CD1c-positive myeloid dendritic cell (primary cell): ENCODE results near the gene PRKCE.
A peak's percentile ranks its signal among the peaks of the same experiment; 100 is the strongest.

Source experiments
- DNase-seq: peaks from one replicate; pipeline ENCODE4 v3.0.0-alpha.2; 2016; ENCODE audit errors: extremely low spot score

PRKCE gene

DNA sequence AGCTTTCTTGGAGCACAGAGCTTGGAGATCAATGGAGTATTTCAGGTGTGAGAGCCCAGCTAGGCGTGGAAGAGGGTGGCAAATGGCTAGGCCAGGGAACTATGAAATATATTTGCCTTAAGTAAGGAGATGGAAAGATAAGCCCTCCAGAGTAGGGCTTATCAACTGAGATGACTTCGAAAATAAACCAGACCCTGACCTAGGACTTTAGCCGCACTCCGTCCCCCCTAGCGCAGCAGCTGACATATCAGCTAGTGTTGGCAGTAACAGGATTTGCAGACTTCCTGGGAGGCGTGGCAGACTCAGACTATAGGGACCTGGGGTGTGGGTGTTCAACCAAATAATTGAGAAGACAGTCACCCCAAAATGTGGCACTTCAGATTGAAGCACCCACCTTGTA, 518.0 kb downstream of the PRKCE start:
- DNase-seq = no peak

DNA sequence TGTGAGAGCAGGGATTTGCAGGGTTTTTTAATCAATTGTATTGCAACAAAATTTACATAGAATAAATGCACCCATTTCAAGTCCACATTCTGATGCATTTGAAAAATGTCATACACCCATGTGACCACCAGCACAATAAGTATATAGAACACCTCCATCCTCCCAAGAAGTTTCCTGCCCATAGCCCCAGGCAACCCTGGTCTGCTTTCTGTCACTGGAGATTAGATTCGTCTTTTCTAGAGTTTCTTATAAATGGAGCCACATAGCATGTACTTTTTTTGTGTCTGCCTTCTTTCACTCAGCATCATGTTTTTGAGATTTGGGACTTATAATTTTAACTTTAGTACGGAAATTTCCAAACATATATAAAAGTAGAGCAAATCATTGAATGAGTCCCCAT, 518.6 kb downstream of the PRKCE start:
- DNase-seq = no peak

DNA sequence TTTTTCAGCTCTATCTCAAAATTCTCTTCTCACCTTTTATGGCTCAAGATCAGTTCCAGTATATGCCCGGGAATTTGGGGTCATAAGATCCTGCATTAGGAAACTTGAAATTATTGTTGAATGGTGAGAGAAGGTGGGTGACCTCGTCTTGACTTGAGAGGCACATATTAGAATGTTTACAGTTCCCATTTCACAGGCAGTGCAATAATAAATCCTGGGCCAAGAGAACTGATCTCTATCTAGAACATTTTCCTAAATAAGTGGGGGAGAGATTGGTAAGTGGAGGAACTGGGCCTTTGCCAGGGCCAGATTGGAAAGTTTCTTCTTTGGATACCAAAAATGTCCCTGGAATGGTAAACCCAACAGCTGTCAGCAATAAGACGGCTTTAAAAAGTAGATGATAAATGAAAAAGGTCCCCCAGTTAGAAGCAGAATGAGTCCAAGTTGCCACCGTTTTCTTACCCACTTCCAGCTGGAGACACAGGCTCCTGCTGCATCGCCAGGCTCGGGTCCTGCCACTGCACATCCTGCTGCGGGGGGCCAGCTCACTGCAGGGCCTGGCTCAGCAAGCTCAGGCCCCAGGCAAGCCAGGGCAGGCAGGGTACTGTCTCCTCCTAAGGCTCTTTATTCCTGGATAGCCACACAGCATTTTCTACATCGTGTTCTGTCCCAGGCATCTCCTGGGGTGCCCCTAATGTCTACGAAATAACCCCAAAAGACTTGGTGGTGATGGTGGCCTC, 519.3 kb downstream of the PRKCE start:
- DNase-seq = no peak

DNA sequence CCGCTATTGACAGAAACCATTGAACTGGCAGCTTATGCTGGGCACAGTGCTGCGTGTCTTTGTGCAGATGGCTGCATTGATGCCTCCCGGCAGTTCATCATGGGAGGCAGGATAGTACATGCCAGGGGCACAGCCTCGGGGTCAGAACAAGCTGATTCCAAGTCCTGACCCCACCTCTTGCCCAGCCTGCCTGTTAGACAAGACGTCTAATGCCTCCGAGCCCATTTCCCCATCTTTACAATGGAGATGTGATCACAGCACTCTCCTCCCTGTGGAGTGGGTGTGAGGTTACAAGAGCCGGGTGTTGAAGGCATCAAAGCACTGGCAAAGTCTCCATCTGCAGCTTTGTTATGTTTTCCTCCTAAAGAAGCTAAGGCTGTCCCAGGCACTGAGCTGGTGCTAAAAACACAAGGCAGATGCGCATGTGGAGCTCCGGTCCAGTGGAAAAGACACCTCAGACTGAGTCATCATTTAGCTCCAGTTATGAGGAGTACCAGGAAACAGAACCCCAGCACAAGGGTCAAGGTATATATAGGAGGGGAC, 520.0 kb downstream of the PRKCE start:
- DNase-seq = no peak

DNA sequence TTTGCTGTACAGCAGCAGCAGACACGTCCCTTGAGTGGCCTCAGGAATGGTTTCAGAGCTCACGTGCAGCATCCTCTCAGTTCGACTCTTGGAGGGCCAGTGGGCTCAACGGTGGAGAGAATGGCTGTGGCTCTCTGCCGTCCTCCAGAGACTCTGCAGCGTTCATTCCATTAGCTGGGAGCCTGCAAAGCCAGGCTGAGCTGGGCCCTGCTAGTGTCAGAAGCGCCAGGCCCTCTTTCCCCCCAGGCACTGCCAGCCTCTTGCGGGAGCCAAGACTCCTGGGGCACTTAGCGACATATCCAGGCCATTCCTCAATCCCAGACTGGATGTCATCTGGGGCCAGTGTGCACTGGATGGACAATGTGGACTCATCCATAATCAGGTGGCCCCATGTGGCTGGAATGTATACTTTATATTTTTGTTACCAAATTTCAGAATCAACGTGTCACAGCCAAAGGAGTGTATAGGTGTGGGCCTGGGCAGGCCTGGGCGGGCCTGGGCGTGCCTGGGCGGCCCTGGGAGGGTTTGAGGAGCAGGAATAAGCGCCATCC, 520.6 kb downstream of the PRKCE start:
- no peak for DNase-seq

DNA sequence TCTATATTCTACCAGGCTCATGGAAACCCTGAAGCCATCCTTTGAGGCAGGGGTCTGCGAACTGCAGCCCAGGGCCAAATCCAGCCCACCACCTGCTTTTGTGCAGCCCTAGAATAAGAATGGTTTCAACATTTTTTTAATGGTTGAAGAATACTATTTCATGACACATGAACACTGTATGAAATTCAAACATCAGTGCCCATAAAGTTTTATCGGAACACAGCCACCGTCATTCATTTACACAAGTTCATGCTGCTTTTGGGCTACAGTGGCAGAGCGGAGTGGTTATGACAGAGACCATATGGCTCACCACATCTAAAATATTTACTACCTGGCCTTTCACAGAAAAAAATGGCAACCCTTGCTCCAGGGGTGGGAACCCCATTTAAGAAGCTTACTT, 521.6 kb downstream of the PRKCE start:
- DNase-seq = no peak

DNA sequence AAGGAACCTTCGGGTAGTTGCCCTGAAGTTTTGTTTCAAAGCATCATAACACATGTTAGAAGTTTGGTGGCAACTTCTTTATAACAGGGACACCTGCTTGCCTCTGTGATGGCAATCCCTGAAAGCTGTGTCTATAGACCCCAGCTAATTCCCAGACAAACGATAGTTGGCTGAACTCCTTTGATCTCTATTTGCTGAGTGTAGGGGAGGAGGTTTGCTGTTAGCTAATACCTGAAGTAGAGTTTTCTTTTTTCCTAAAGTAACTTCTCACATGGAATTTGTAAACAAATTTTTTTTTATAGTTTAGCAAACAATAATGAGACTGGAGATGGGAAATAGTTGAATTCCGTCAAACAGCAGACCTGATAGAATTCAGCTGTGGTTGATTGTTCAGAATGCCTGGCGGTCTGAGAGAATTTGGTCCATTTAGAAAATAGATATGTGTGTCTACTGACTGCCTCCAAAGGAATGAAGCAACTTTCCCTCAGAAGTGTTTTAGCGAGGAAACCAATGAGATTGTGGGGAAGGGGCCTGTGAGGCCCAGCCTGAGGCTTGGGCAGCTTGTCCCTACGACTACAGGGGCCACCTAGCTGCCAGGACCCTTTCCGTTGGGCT, 522.3 kb downstream of the PRKCE start:
- no peak for DNase-seq

DNA sequence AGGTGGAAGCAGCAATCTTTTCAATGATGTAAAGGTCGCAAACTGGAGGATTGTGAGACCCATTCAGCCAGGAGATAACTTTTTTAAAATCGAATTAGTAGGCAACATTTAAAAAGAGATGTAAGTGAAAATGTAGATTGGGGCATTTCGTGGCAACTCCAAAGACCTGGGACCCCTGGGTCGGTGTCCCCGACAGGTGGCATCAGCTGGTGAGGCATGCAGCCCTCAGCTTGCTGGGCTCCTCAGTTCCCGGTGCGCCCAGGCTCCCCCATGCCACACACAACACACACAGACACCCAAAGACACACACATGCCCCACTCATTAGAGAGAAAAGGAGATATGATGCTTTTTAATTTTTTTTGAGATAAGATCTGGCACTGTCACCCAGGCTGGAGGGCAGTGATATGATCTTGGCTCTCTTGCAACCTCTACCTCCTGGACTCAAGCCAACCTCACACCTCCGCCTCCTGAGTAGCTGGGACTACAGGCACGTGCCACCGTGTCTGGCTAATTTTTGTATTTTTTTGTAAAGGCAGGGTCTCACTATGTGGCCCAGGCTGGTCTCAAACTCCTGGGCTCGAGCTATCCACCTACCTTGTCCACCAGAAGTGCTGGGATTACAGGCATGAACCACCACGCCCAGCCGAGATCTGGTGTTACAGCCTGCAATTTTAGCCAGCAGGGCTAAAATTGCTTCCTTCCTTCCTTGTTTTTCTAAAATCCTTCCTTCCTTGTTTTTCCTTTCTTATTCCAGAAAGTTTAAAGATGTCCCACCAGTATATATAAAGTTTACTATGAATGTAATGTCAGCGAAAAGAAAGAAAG, 523.1 kb downstream of the PRKCE start:
- no peak for DNase-seq

DNA sequence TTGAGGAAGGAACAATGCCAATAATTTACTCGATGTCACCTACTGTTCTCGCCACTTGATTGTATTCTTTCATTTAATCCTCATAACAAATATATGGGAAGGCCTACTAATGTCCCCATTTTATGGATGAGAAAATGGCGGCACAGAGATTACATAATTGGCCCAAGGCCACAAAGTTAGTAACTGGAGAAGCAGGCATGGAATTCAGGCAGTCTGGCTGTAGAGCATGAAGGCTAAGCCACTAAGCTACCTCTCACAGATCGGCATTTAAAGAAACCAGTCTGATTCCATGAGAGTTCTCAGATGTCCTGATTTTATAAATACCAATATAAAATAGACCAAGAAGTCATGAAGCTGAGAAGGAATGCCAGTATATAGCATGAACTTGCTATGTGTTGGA, 523.9 kb downstream of the PRKCE start:
- no peak for DNase-seq

DNA sequence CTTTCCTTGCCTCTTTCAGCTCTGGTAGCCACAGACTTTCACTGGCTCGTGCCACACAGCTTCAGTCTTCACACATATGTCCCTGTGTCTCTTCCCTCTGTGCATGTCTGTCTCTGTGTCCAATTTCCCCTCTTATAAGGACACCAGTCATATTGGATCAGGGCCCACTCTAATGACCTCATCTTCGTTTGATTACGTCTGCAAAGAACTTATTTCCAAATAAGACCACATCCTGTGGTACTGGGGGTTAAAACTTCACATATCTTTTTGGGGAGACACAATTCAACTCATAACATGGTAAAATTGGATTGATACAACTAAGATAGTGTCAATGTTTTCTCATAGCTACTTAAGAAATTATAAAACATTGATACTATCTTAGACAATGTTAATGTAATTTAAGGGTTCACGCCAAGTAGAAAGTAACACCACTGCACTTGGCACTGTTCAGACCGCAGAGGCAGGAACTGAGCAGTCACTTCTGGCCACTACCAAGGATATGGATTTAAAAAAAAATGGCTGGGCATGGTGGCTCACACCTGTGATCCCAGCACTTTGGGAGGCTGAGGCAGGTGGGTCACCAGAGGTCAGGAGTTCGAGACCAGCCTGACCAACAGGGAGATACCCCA, 526.1 kb downstream of the PRKCE start:
- no peak for DNase-seq

DNA sequence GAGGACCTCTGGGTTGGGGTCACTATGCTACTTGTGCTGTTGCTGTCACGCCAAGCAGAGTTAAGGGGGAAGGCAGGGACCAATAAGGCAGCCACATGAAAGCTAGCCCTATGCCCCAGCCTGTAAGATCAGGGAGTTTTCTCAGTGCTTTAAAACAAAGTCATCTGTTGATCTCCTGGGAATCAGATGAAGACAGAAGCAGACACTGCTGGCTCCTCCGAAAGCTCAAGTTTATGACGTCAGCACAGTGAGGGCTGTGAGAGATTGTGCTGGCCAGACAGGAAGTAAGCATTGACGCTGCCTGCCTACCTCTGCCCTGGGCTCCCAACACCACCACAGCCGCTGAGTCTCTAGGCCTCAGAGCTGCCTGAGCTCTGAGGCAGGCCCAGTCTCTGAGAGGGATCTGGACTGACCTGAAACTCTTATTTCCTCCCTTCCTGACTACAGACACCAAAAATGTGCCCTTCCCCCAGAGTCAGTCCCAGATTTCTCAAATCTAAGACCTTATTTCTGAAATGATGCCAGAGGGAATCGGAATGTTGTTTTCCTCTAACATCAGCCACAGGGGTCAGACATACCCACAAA, 527.7 kb downstream of the PRKCE start:
- peak; percentile 25 for DNase-seq

DNA sequence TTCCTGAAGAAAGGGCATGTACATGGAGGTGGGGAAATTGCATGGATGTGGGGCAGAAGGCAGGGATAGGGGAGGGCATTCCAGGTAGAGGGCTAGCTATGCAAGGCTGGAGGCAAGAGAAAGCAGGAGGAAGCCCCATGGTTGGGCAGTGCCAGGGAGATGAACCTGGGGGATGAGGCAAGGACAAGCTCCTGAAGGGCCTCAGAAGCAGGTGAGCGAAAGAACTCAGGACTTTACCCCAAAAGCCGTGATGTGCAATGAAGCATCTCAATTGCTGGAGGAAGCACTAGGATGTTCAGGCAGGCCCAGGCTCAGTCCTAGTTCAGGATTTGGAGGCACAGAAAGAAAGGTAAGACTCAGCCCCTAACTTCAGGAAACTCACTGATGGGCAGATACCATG, 528.7 kb downstream of the PRKCE start:
- DNase-seq = no peak

DNA sequence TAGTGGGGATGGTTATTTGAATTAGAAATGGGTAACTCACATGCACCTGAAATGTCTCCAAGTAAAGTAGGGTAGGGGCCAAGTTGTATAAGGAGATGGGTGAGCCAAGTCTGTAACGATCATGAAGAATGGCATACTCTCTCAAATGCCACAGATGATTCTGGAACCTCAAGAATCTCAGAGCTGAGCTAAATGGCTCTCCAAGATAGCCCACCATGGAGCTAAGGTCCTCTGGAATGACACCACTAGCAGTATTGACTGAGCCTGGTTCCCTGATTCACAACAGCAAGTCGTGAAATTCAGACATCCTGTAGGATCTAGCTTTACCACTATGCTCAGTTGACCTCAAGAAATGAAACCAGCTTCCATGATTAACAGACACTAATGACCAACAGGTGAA, 529.8 kb downstream of the PRKCE start:
- DNase-seq = no peak

DNA sequence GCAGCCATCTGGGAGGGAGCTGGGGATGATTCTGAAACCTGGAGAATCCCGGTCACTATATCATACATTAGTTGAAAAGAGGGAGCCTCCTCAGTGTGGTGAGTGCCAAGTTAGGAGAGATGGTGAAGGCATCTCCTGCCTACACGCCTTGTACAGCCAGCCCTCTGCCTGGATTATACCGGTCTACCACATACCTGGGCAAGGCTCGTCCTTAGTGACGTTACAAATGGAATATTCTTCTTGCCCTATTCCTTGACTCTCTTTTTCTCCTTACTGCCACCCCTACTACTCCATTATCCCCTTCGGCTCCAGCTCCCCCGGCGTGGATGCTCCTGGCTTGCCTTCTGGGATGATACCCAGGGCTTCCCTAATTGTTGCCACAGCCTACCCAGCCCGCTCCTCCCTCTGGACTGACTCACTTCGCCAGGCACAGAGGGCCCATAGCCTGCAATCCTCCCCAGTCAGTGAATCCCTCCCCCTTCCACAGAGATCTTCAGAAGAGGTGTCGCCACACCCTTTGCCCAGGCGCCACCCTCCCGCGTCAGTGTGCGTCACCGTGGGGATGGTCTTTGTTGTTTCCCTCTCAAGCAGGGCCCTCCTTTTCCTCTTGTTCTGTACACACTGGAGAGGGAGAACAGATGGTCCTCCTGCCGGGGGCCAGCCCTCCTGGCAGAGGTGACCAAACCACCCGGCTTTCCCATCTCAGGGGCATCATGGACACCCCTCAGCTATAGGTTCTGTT, 530.5 kb downstream of the PRKCE start:
- no peak for DNase-seq

DNA sequence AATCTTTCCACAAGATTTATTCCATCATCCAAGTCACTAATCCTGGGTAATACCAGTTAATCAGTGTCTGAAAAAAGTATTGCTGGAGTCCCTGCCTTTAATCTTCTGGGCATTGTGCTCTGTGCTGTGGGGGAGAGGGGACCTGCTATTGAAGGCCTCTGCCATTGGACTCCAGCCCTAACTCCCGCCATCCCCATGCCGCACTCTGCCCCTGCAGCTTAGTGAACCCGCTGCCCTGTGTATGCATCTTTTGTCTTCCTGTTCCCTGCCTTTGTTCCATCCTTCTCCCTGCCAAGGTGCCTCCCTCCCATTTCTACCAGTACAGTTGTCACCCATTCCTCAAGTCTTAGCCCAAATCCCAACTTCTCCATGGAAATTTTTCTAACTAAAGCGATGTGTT, 532.0 kb downstream of the PRKCE start:
- DNase-seq = no peak

DNA sequence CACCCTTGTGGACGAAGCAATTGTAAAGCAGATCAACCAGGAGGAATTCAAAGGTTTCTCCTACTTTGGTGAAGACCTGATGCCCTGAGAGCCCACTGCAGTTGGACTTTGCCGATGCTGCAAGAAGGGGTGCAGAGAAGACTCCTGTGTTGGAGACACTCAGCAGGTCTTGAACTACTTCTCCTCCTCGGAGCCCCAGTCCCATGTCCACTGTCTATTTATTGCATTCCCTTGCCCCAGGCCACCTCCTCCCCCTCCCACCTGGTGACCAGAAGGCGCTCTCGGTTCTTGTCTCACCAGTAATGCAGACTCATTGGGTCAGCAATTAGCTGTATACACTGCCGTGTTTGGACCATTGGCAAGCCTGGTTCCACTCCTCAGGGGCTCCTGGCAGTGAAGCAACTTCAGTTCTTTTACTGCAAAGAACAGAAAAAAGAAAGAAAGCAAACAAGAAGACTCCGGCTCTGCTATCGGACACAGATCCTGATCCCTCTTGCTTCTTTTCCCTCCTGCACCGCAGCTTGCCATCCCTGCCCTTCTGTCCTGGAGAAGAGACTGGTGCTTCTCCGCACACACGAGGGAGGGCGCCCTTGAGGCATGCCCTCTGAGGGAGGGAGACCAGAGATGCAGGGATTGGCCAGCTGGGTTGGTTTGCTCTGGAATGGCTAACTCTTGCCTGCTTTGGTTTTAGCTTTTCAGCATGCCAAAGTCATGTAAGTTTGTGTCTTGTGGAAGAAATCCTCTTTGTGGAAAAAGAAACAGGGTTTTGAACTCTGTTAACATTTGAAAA, 533.5 kb downstream of the PRKCE start:
- DNase-seq = peak; percentile 23

DNA sequence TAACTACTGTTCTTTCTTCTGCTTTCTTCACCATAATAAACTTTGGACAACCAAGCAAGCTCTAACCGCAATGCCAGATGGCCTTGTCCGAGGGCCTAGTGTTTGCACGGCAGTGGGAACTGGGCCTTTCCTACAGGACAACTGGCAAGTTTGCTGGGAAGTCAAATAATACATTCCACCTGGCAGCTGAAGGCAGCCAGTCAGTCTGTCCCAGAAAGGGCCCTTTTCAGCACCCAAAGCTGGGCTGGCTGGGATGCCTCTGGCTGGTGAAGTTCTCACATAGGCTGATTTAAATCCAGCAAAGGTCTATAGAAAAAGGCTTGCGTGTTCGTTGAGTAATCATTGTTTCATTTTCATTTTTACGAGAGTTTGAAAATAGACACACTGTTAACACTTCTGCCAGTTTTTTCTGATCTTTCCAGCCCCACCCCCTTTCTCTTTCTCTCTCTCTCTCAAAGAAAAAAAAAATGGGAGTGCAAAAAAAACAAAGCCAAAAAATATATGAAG, 535.7 kb downstream of the PRKCE start:
- DNase-seq = peak; percentile 13

DNA sequence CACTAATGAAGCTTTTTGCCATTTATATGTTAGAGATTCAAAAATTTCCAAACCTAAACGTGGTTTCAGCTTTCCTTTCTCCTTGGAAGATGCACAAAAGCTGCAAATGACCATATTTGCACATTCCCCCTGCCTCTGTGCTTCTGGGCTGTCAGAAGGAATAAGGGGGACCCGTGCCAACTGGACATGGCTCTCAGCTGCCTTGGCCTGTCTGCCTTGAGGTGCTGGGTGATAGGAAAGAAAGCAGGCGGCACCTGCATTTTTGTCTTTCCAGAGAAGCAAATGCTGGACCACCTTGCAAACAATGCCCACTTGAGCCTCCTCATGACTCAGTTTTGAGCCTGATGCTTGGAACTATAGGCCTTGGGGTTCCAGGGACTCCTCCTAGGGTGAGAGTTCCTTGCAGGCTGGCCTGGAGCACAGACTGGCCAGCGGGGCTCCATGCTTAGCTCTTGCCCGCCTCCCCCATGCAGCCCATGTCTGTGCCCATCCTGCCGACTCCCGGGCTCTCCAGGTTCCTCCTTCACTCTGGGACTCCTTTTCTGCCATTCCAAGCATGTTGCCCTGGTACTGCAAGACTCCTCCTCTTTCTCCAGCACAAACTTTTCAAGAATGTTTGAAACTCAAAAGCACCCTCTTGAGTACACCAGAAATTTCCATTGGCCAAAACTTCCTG, 536.7 kb downstream of the PRKCE start:
- peak; percentile 3 for DNase-seq

DNA sequence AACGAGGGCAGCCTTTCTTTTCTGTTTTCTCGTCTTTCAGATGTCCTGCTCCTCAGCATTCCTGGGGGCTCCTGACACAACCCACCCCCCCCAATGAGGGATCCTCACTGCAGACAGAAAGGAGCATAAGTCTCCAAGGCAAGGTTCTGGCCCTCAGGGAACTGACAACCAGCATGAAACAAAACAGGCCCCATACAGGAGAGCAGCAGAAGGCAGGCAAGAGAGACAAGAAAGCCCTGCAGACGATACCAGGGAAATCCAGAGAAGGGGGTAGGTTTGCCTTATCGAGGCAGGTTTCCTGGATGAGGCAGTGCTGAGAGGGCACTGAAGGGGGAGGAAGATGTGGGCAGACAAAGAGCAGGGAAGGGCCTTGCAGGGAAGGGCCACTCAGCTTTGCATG, 541.9 kb downstream of the PRKCE start:
- no peak for DNase-seq
